Spleen (tissue), 7 donors: Measurements from ENCODE around the gene NR3C2.

Experiments used
- POLR2AphosphoS5 ChIP-seq, 3 donors: sonication (generic); formaldehyde crosslinking; IDR thresholded peaks; one replicate each; pipeline ENCODE4 v1.5.1; 2017; ENCODE audit warnings: antibody characterized with exemption in 3 of 3
- TF ChIP-seq, protein P1 (sequence below), 11 experiments: fragments of 200-600 bp in 7 of 11; fragments of 450-650 bp in 4 of 11; sonication (generic) in 4 of 11; IDR thresholded peaks in 8 of 11; conservative IDR thresholded peaks in 3 of 11; 1 replicate in 7 of 11; 2 replicates in 4 of 11; pipeline versions ENCODE4 v1.4.0 to v1.8.0; 2016 to 2021; ENCODE audit warnings: antibody characterized with exemption in 11 of 11, inconsistent platforms in 4 of 11, mild to moderate bottlenecking in 1 of 11
- donor health status: DM: no; HTN: no; CAD: no; lungs with moderate emphysema.
- donor health status: DM: no; HTN: no; CAD: no.
- donor health status: DM: no; HTN: no; CAD: no.

DNA sequence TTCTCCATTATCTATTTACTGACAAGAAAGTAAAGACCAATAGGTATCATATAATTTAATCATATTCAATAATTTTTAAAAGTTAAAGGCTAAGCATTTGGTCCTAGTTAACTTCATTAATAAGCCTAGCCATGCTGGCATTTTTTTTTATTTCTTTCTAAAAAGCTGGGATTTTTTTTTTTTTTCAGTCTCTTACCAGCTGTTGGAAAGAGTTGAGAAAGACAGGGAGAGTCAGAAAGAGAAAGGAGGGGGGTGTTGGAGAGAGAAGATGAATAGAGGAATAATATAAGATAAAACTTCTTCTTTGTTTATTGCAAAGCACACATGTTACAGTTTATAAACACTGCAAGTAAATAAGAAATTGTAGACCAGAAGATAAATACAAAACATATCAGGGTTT is 5.9 kb upstream of the NR3C2 start:
- TF ChIP-seq, protein P1, sequence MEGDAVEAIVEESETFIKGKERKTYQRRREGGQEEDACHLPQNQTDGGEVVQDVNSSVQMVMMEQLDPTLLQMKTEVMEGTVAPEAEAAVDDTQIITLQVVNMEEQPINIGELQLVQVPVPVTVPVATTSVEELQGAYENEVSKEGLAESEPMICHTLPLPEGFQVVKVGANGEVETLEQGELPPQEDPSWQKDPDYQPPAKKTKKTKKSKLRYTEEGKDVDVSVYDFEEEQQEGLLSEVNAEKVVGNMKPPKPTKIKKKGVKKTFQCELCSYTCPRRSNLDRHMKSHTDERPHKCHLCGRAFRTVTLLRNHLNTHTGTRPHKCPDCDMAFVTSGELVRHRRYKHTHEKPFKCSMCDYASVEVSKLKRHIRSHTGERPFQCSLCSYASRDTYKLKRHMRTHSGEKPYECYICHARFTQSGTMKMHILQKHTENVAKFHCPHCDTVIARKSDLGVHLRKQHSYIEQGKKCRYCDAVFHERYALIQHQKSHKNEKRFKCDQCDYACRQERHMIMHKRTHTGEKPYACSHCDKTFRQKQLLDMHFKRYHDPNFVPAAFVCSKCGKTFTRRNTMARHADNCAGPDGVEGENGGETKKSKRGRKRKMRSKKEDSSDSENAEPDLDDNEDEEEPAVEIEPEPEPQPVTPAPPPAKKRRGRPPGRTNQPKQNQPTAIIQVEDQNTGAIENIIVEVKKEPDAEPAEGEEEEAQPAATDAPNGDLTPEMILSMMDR (IDR thresholded peaks at IDR 0.05 in 8 of 11, conservative IDR thresholded peaks at IDR 0.05 in 3 of 11) = no peak
- no peak for TF ChIP-seq POLR2AphosphoS5 (IDR thresholded peaks at IDR 0.05)
